Stomach (tissue), 9 donors: ENCODE results near the gene KPNB1. TPM values are rescaled to one million over a fixed set of nuclear protein-coding genes. Genes with fewer than 3 reads are reported as not detected.

Experiments used
- DNase-seq, 2 donors: peaks; one replicate each; pipeline versions ENCODE4 v3.0.0 to v3.0.0-alpha.2; 2013 to 2019
- H3K27ac ChIP-seq, 5 donors: fragments of 200-600 bp in 4 of 5; sonication (generic) in 4 of 5; one replicate each; pipeline ENCODE4 v1.5.1; 2013 to 2019; ENCODE audit warnings: mild to moderate bottlenecking in 1 of 5, moderate library complexity in 1 of 5
- H3K27me3 ChIP-seq, 3 donors: fragments of 200-600 bp; sonication (generic); one replicate each; pipeline ENCODE4 v1.5.1; 2017 to 2019; ENCODE audit warnings: mixed run types in 1 of 3
- H3K36me3 ChIP-seq, 4 donors: fragments of 200-600 bp; sonication (generic); 1 replicate in 3 of 4; 2 replicates in 1 of 4; pipeline ENCODE4 v1.5.1; 2016 to 2019
- H3K4me1 ChIP-seq, 4 donors: fragments of 200-600 bp; sonication (generic); one replicate each; pipeline ENCODE4 v1.5.1; 2016 to 2019
- H3K4me3 ChIP-seq, 4 donors: fragments of 200-600 bp; sonication (generic) in 3 of 4; one replicate each; pipeline ENCODE4 v1.5.1; 2016 to 2019; ENCODE audit warnings: mild to moderate bottlenecking in 1 of 4
- H3K9me3 ChIP-seq, 4 donors: fragments of 200-600 bp; sonication (generic); one replicate each; pipeline ENCODE4 v1.5.1; 2016 to 2019
- EP300 ChIP-seq: sonication (generic); formaldehyde crosslinking; IDR thresholded peaks from one replicate; pipeline ENCODE4 v1.6.1; 2017; ENCODE audit warnings: antibody characterized with exemption
- POLR2A ChIP-seq, 4 donors: fragments of 450-650 bp; IDR thresholded peaks; one replicate each; pipeline ENCODE4 v1.6.1; 2016; ENCODE audit warnings: antibody characterized with exemption in 4 of 4, control low read depth in 2 of 4, mild to moderate bottlenecking in 1 of 4, moderate library complexity in 1 of 4
- POLR2AphosphoS5 ChIP-seq, 3 donors: sonication (generic); formaldehyde crosslinking; IDR thresholded peaks; one replicate each; pipeline ENCODE4 v1.6.1; 2016; ENCODE audit warnings: antibody characterized with exemption in 3 of 3
- WGBS, 5 donors: extraction: QIAGEN DNeasy Blood & Tissue Kit in 3 of 5; methylation state at CpG; one replicate each; pipeline versions ENCODE4 v1.1.5 to v1.1.7; 2013 to 2018; 5-methylcytosine and 5-hydroxymethylcytosine counted together
- intact Hi-C: fragments of 100-400 bp; cut with DNase I; formaldehyde crosslinking; loops from one replicate; pipeline ENCODE4 v1.15.1; 2023; ENCODE audit warnings: low total_unique reads
- polyA plus RNA-seq, 3 donors: library from polyadenylated mRNA; stranded (reverse); fragments of 200-250 nt; gene quantifications; one replicate each; pipeline ENCODE4 v1.2.3, GENCODE V29; 2013
- total RNA-seq, 5 donors: library from RNA; depleted of rRNA; stranded (reverse); fragments of >200 nt; gene quantifications; one replicate each; pipeline versions ENCODE4 v1.1.0 to v1.2.3, GENCODE V29; 2014 to 2016
- TF ChIP-seq, protein P1 (sequence below), 7 experiments: fragments of 450-650 bp in 4 of 7; fragments of 200-600 bp in 3 of 7; sonication (generic) in 3 of 7; IDR thresholded peaks; one replicate each; pipeline ENCODE4 v1.5.1; 2016 to 2019; ENCODE audit warnings: antibody characterized with exemption in 7 of 7, control low read depth in 2 of 7, mild to moderate bottlenecking in 1 of 7
- donor health status: healthy with polysubstance abuse.
- donor health status: Bipolar disorder and iron deficiency.
- donor health status: healthy.

The KPNB1 gene
- total and polyA plus RNA-seq, 8 donors, result 32.5 to 669 (median 155) TPM

DNA sequence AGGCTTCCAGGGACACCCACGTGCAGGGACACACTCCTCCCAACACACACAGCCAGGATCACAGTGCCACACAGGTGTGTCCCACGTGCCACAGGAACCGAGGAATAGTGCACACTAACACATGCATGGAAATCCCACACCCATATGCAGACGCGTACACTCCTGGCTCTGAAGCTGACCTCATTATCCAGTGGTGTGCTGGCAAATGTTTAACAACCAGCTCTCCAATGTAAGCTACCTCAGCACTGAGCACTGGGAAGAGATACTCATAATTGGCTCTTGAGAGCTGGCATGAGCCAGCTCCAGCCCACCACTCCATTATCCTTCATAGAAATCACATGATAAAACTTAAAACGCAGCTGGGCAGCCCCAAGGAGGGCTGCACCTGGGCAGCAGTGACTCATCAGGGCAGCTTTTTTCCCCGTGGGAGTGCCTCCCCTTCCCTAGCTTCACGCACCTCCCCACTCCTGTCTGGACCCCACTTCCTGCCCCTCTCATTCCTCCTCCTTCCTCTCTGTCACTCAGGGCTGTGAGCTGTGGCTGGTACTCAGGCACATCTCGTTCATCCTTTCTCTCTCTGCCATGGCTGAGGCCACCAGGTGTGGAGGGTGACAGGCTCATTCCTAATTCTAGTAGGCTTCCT is 68.4 kb downstream of the KPNB1 start:
- 16 to 43% (median 27%) methylated on average over 6 to 9 of the region's 9 CpGs for WGBS, 5 donors
- H3K36me3 ChIP-seq, result no peaks in the 10 kb centered on the region
- intact Hi-C loops, result no loop called here
- peaks cover 5 to 25% (median 15%) of the 10 kb centered on the region in 4 donors for H3K4me1 ChIP-seq
- H3K4me3 ChIP-seq, result no peak overlapping the region
- no peak for DNase-seq
- H3K9me3 ChIP-seq, result no peaks in the 10 kb centered on the region
- TF ChIP-seq EP300, result no peak
- no peak for TF ChIP-seq POLR2AphosphoS5 (IDR thresholded peaks at IDR 0.05)
- TF ChIP-seq POLR2A (IDR thresholded peaks at IDR 0.05), result no peak
- TF ChIP-seq, protein P1, sequence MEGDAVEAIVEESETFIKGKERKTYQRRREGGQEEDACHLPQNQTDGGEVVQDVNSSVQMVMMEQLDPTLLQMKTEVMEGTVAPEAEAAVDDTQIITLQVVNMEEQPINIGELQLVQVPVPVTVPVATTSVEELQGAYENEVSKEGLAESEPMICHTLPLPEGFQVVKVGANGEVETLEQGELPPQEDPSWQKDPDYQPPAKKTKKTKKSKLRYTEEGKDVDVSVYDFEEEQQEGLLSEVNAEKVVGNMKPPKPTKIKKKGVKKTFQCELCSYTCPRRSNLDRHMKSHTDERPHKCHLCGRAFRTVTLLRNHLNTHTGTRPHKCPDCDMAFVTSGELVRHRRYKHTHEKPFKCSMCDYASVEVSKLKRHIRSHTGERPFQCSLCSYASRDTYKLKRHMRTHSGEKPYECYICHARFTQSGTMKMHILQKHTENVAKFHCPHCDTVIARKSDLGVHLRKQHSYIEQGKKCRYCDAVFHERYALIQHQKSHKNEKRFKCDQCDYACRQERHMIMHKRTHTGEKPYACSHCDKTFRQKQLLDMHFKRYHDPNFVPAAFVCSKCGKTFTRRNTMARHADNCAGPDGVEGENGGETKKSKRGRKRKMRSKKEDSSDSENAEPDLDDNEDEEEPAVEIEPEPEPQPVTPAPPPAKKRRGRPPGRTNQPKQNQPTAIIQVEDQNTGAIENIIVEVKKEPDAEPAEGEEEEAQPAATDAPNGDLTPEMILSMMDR (IDR thresholded peaks at IDR 0.05), result no peak
- H3K27me3 ChIP-seq, result peaks cover 10 to 86% (median 45%) of the 10 kb centered on the region in 3 donors
- H3K27ac ChIP-seq, result no peak overlapping the region

DNA sequence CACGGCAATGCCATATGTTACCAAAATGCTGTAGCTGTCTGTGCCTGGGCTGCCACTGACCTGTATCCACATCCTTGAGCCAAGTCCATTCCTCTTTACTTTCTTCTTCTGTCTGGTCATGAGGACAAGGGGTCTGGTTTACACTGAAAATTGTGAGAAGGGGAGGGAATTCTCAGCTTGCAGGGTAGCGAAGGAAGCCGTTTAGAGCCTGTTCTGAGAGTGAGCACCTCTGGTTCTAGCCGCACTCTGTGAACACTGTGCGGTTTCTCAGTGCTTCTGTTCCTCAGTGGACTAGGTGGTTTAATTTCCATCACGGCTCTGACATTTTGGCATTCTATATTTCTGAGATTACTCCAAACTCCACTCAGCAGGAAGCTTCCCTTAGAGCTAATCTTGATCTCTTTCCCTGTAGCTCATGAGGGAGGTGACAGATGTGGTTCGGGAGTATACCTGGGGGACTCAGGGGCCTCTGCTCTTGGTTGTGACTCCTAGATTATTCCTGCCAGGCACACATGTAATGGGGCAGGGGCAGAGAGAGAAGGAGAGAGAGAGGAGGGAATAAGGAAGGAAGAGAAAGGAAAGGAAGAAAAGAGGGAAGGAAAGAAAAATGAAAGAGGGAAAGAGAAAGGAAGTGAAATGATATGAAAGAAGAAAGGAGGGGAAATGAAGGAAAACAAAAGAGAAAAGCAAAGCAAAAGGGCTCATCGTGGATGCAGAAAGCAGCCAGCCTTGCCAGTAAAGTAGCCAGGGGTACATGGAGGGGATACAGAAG is 69.1 kb downstream of the KPNB1 start:
- Histone ChIP-seq H3K36me3 (no peaks in the 10 kb centered on the region), H3K4me1 (peaks cover 5 to 25% (median 15%) of the 10 kb centered on the region in 4 donors), H3K4me3 (no peak overlapping the region), H3K27ac (no peak overlapping the region), H3K27me3 (peaks cover 10 to 86% (median 38%) of the 10 kb centered on the region in 3 donors), H3K9me3 (no peaks in the 10 kb centered on the region)
- intact Hi-C loops, result no loop called here
- whole genome bisulfite sequencing, 5 donors, result 47 to 60% (median 57%) methylated on average over 8 of the region's 8 CpGs
- TF ChIP-seq EP300 (no peak), POLR2A (IDR thresholded peaks at IDR 0.05) (no peak), POLR2AphosphoS5 (IDR thresholded peaks at IDR 0.05) (no peak)
- TF ChIP-seq, protein P1 (IDR thresholded peaks at IDR 0.05), result no peak
- no peak for DNase-seq

DNA sequence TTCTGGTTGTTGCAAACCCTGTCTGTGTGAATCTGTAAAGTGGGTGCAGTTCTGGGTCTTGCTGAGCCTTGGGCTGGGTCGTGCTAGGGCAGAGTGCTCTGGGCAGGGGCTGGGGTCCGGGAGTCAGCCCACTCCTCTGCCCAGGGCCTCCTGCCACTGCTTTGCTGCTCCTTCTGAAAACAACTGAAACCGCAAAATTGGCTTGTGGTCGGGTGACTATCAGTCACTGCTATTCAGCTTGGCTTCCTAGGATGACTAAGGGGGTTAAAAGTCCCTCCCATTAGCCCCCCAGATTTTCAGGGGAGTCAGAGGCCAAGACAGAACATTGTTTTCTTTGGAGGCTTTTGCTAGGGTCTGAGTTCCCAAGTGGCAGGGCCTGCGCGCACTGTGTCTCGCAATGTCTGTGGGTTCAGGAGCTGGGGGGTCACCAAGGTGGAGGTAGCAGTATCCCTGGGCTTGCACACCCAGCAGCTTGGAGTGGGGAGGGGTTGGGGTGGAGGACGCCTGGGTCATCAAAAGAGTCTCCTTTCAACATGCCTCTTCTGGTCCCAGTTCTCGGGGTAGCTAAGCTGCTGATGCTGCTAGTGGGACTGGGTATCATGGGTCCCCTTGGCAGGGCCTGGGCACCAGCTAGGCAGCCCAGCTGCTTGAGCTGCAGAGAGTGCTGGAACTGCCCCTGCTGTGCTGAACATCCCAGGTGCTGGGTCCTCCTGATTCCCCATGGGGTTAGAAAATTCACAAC is 69.9 kb downstream of the KPNB1 start:
- peaks cover 5 to 25% (median 15%) of the 10 kb centered on the region in 4 donors for H3K4me1 ChIP-seq
- no peak for TF ChIP-seq POLR2A (IDR thresholded peaks at IDR 0.05)
- TF ChIP-seq EP300, result no peak
- TF ChIP-seq, protein P1 (IDR thresholded peaks at IDR 0.05), result no peak
- TF ChIP-seq POLR2AphosphoS5 (IDR thresholded peaks at IDR 0.05), result no peak
- DNase-seq, result no peak
- H3K27me3 ChIP-seq, result peaks cover 14 to 86% (median 38%) of the 10 kb centered on the region in 3 donors
- no peaks in the 10 kb centered on the region for H3K36me3 ChIP-seq
- intact Hi-C loops, result no loop called here
- 48 to 66% (median 64%) methylated on average over 5 to 9 of the region's 9 CpGs for WGBS, 5 donors
- no peak overlapping the region for H3K27ac ChIP-seq
- no peaks in the 10 kb centered on the region for H3K9me3 ChIP-seq
- no peak overlapping the region for H3K4me3 ChIP-seq

DNA sequence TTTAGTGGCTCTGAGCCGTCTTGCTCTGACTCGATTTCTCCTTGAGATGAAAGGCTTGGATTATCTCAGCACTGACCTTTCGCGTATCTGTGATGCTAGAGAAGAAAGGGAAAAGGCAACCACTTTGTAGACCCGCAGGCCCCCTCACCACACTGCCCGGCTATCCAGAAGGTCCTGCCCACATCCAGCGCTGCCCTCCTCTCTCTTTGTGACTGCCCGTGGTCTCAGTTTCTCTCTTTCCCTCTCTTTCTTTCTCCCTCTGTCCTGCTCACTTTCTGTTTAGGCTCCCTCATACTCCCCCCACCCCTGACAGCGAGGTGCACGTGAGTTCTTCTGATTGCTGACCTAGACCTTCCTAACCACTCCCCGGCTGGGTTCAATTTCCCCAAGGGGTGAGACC is 70.5 kb downstream of the KPNB1 start:
- Histone ChIP-seq H3K4me1 (peaks cover 5 to 25% (median 15%) of the 10 kb centered on the region in 4 donors), H3K27me3 (peaks cover 14 to 86% (median 39%) of the 10 kb centered on the region in 3 donors), H3K9me3 (no peaks in the 10 kb centered on the region), H3K27ac (no peak overlapping the region), H3K4me3 (no peak overlapping the region), H3K36me3 (no peaks in the 10 kb centered on the region)
- intact Hi-C loops, result no loop called here
- no peak for TF ChIP-seq POLR2A (IDR thresholded peaks at IDR 0.05)
- TF ChIP-seq, protein P1 (IDR thresholded peaks at IDR 0.05), result no peak
- no peak for TF ChIP-seq EP300
- TF ChIP-seq POLR2AphosphoS5 (IDR thresholded peaks at IDR 0.05), result no peak
- no peak for DNase-seq
- 47 to 53% (median 49%) methylated on average over 11 of the region's 11 CpGs for WGBS, 5 donors
